ENCODE data around the gene MAP4K1.
"Not testable (repeated sequence)": the region's sequence is repeated elsewhere in the genome, so short reads cannot be mapped to it uniquely, and the experiment has no call there.

MAP4K1 gene

GRCh38 chr19:38629568-38629967, 11.8 kb upstream of the MAP4K1 start:
- FAIRE-seq (no peak), DNase-seq (ENCODE audit: insufficient read length, low spot score) (no peak)

GRCh38 chr19:38626401-38626800, 8.6 kb upstream of the MAP4K1 start:
- FAIRE-seq (no peak), DNase-seq (ENCODE audit: insufficient read length, low spot score) (no peak)

DNA sequence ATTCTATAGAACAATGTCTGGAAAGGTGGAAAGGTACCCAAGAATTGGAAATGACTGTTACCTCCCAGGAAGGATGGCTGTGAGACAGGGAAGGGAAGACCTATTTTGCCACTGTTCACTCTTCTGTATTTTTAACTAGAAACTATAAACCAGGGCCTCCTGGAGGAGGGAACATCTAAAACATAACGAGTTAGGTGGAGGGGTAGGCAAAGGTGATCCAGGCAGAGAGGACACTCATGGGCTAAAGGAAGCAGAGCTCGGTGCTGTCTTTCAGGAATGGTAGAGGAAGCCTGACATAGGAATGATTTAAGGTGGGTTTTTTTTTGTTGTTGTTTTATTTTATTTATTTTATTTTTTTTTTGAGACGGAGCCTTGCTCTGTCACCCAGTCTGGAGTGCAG, 7.1 kb upstream of the MAP4K1 start:
- DNase-seq (ENCODE audit: insufficient read length, low spot score) (no peak), FAIRE-seq (no peak)

GRCh38 chr19:38619361-38620174, 1.8 kb upstream of the MAP4K1 start:
- no peak for DNase-seq (ENCODE audit: insufficient read length, low spot score)
- no peak for FAIRE-seq

DNA sequence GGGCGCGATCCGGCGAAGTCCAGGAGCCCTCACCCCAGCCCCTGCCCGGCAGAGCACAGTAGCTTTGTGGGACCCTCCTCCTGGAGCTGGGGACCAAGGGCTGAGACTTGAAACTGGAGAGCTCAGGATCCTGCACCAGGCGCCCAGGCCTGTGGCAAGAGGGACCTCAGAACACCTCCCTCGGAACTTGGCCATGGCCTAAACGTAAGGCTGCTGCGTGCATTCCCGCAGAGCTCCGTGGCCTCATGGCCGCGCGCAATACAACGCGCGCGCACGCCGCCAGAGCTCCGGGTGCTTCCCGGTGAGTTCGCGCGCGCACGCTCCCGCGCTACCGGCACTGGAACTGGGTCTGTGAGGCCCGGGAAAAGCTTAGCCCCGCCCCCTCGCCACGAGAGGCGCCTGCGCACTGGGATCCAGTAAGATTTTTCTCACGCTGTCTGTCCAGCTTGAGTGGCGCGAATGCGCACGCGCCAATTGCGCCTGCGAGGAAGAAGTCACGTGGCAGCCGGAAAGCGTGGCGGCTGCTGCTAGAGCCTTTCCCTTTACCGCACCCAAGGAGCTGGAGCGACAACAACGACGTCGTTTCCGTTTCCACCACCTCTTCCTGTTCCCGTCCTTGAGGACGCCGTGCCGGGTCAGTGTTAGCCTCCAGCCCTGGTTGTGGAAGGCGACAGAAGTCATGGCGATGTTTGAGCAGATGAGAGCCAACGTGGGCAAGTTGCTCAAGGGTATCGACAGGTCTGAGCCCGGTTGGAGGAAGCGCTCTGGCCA, 1.0 kb upstream of the MAP4K1 start, which contains the start of gene EIF3K:
Gene EIF3K (plus strand): TSS at position 599 of the 771 bp plus-strand sequence. CDS start 81 bp downstream, at position 680.
- FAIRE-seq, result peak; percentile 100
- DNase-seq (ENCODE audit: insufficient read length, low spot score), result peak; percentile 90

DNA sequence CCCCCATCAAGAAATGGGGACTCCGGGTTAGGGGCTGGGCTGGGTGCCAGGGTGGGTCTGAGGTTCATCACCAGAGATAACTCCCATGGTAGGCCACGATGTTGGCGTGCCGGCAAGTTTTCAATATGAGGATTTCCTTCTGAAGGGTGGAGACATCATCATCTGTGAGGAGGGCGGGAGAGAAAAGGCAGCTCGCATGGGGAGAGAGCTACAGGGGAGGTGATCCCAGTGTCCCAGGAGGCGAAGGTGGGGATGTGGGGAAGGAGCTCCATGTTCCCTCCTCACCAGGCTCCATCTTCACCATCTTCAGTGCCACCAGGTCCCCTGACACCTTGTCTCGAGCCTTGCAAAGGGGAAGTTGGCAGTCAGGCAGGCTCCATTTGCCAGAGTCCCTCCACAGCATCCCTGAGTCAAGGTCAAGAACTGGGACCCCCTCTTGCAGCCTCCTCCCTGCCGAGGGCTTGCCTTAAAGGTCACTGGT, 430 bp downstream of the MAP4K1 start:
- DNase-seq (ENCODE audit: insufficient read length, low spot score) (no peak), FAIRE-seq (no peak)

GRCh38 chr19:38616265-38616664, 1.5 kb downstream of the MAP4K1 start:
- FAIRE-seq, result peak; percentile 71
- DNase-seq (ENCODE audit: insufficient read length, low spot score), result no peak

DNA sequence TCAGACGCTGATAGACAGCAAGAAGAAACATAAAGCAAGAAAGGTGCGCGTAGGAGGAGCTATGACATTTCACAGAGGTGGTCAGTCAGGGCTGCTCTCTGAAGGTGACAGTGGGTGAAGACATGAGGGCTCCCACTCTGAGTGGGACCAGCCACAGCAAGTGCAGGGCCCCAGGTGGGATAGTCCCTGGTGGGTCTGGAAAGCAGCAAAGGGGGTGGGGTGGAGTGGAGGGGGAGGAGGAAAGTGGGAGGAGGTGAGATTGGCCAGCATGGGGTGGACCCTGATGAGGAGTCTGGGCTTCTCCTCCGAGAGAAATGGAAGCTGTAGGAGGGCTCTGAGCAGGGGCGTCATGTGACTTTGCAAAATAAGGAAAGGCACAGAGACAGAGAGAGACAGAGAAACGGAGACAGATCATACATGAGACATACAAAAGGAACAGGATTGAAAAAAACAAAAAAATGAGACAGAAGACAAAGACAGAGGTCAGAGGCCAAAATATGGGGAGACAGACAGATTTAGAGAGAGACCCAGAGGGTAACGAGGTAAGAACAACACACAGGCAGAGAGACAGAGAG, 2.7 kb downstream of the MAP4K1 start:
- FAIRE-seq (no peak), DNase-seq (ENCODE audit: insufficient read length, low spot score) (no peak)

DNA sequence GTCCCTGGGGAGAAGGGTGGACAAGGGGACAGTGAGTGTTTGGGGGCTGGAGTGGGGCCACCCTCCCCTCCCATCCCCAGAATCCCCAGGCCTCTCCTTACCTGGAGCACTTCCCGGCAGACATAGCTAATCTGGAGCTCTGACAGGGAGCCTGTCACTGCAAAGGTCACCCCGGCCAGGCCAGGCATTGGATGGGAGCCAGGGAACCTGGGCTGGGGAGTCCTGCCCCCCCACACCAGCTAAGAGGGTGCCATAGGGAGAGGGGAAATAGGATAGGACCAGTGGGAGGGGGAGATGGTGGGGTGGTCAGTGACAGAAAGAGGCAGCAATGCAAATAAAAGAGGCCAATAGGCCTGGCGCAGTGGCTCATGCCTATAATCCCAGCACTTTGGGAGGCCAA, 3.5 kb downstream of the MAP4K1 start:
- no peak for DNase-seq (ENCODE audit: insufficient read length, low spot score)
- FAIRE-seq, result no peak

DNA sequence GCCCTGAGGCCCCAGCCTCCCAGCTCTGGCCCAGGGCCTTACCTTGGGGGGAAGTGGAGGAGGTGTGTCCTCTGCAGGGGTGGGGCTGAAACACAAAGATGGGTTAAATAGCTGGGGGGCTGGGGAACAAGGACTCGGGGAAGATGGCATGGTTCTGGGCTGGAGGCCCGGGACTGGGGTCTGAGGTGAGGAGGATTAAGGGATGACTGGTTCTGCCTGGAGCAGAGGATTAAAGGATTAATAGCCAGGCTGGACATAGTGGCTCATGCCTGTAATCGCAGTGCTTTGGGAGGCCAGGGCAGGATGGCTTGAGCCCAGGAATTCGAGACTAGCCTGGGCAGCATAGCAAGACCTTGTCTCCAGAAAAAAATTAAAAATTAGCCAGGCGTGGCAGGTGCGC, 11.6 kb downstream of the MAP4K1 start:
- FAIRE-seq (no peak), DNase-seq (ENCODE audit: insufficient read length, low spot score) (no peak)

- not testable (repeated sequence) for FAIRE-seq
Measured at GRCh38 chr19:38602856-38603255, 14.9 kb downstream of the MAP4K1 start.

DNA sequence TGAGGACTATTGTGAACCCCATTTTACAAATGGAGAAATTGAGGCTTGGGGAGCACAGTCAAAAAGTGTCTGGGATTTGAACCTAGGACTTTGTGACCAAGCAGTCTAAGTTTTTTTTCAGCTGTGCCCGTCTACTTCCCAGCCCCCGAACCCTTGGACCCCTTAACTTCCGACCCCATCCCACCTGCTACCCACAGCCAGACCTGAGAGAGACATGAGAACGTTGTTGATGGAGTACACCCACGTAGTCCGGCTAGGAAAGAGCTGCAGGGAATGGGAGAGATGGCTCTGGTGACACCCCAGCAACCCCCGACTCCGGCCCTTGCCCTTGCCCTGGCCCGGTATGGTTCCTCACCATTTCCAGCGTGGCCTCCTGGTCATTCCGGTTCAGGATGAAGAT, 18.0 kb downstream of the MAP4K1 start:
- FAIRE-seq (no peak), DNase-seq (ENCODE audit: insufficient read length, low spot score) (no peak)

More at GRCh38 chr19:38602856-38603255, 14.9 kb downstream of the MAP4K1 start:
- not testable (repeated sequence) for DNase-seq (ENCODE audit: insufficient read length, low spot score)

- no peak for DNase-seq (ENCODE audit: insufficient read length, low spot score)
- FAIRE-seq, result no peak
Measured at GRCh38 chr19:38597075-38597474, 20.7 kb downstream of the MAP4K1 start.

GRCh38 chr19:38596057-38596981, 21.4 kb downstream of the MAP4K1 start:
- FAIRE-seq (no peak), DNase-seq (ENCODE audit: insufficient read length, low spot score) (no peak)

GRCh38 chr19:38592940-38593339, 24.8 kb downstream of the MAP4K1 start:
- DNase-seq (ENCODE audit: insufficient read length, low spot score) (no peak), FAIRE-seq (no peak)

DNA sequence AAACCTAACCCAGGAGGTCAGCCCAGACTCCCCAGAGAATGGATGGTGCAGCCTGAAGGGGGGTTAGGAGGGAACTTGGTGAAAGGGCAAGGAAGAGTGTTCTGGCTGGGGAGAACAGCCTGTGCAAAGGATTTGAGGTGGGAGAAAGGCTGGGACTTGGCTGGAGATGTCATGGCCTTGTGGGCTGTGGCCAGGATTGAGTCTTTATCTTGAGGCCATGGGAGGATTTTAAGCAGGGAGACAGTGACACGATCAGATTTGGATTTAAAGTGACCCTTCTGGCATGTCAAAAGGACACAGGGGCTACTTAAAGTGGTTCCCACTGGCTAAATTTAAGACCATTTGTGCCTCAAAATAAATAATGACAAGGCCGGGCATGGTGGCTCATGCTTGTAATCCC, 29.7 kb downstream of the MAP4K1 start:
- FAIRE-seq (no peak), DNase-seq (ENCODE audit: insufficient read length, low spot score) (no peak)

- FAIRE-seq (no peak), DNase-seq (ENCODE audit: insufficient read length, low spot score) (no peak)
Measured at GRCh38 chr19:38587562-38587961, 30.2 kb downstream of the MAP4K1 start.

DNA sequence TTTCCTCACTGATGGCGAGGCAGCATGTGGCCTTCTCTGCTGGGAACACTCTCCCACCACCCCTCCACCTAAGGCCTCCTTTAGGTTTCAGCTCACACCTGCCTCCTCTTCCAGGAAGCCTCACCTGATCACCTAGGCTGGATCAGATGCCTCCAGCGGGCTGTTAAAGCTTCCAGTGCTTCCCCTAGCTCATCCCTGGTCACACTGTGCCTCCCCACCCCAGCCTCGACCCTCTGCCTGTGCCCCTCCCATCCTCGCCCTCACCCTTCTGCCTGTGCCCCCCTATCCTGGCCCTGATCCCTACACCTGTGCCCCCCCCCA, 33.8 kb downstream of the MAP4K1 start:
- no peak for DNase-seq (ENCODE audit: insufficient read length, low spot score)
- FAIRE-seq, result no peak

- FAIRE-seq (peak; percentile 95), DNase-seq (ENCODE audit: insufficient read length, low spot score) (peak; percentile 71)
Measured at GRCh38 chr19:38583219-38583984, 34.4 kb downstream of the MAP4K1 start.

DNA sequence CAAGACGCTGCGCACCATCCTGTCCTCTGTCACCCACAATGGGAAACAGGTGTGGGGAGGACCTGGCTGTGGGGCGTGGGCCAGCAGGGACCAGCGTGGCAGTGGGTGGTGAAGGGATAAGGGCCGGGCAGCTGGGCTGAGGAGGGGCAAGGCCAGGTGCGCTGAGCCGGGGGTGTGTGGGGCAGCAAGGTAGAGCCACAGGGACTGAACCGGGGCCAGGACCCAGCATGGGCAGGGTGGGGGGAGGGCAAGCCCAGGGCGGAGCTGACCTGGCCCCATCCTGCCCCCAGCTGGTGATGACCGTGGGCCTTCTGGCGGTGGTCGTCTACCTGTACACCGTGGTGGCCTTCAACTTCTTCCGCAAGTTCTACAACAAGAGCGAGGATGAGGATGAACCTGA, 37.7 kb downstream of the MAP4K1 start:
- no peak for FAIRE-seq
- DNase-seq (ENCODE audit: insufficient read length, low spot score), result no peak

Measured in GM19239 (cell line).